ENCODE measurements around the gene OR10H4.
"Not testable (repeated sequence)": the region's sequence is repeated elsewhere in the genome, so short reads cannot be mapped to it uniquely, and the experiment has no call there.

Gene OR10H4

GRCh38 chr19:15944401-15944800 is 4.4 kb upstream of the OR10H4 start:
- DNase-seq (ENCODE audit: low spot score), result no peak

DNA sequence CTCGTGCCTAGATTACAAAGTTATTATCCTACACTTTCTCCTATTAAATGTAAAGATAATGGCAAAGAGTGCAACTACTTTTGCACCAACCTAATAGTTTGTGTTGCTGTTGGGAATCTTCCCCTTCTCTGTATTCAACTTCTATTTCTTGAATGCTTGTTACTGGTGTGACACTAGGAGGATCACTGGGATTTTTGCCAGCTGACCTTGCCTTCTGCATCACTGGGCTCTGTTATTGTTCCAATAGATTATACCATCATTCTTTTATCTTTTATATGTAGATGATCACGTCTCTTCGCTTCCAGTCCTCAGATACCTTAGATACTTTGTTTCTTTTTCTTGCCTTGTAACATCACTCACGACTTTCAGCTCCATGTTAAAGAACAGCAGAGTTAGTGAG is 3.5 kb upstream of the OR10H4 start:
- no peak for DNase-seq (ENCODE audit: low spot score)

DNA sequence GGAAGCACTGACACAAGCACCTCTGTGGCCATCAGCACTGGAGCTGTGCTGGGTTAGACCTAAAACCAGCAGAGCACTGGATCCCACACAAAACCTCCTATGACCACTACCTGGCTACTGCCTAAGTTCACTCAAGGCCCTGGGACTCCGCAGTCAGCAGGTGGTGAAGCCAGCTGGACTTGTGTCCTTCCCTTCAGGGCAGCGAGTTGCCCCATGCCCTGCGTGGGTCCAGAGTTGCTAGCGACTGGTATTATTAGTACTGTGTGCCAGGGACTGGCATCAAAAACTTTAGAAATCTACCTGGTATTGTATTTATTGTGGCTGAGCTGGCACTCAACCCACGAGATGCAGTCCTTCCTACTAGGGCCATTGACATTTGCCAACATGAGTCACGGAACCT is 6.0 kb downstream of the OR10H4 start:
- DNase-seq (ENCODE audit: low spot score), result no peak

- DNase-seq (ENCODE audit: low spot score), result no peak
Measured at GRCh38 chr19:15962319-15962718, 13.5 kb downstream of the OR10H4 start.

- DNase-seq (ENCODE audit: low spot score), result no peak
Measured at GRCh38 chr19:15964231-15964630, 15.4 kb downstream of the OR10H4 start.

GRCh38 chr19:15971224-15971780 is 22.5 kb downstream of the OR10H4 start:
- DNase-seq (ENCODE audit: low spot score), result no peak

DNA sequence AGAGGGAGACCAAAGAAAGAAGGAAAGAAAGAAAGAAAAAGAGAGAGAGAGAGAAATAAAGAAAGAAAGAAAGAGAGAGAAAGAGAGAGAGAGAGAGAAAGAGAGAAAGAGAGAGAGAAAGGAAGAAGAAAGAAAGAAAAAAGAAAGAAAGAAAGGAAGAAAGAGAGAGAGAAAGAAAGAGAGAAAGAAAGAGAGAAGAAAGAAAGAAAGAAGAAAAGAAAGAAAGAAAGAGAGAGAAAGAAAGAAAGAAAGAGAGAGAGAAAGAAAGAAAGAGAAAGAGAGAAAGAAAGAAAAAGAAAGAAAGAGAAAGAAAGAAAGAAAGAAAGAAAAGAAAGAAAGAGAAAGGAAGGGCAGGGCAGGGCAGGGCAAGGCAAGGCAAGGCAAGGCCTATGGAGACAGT is 23.2 kb downstream of the OR10H4 start:
- not testable (repeated sequence) for DNase-seq (ENCODE audit: low spot score)

DNA sequence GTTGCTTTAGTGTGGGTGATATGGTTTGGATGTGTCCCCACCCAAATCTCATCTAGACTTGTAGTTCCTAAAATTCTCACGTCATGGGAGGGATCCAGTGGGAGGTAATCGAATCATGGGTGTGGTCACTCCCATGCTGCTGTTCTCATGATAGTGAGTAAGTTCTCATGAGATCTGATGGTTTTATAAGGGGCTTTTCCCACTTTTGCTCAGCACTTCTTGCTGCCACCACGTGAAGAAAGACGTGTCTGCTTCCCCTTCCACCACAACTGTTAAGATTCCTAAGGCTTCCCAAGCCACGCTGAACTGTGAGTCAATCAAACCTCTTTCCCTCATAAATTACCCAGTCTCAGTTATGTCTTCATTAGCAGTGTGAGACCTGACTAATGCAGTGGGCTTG is 26.0 kb downstream of the OR10H4 start:
- no peak for DNase-seq (ENCODE audit: low spot score)

DNA sequence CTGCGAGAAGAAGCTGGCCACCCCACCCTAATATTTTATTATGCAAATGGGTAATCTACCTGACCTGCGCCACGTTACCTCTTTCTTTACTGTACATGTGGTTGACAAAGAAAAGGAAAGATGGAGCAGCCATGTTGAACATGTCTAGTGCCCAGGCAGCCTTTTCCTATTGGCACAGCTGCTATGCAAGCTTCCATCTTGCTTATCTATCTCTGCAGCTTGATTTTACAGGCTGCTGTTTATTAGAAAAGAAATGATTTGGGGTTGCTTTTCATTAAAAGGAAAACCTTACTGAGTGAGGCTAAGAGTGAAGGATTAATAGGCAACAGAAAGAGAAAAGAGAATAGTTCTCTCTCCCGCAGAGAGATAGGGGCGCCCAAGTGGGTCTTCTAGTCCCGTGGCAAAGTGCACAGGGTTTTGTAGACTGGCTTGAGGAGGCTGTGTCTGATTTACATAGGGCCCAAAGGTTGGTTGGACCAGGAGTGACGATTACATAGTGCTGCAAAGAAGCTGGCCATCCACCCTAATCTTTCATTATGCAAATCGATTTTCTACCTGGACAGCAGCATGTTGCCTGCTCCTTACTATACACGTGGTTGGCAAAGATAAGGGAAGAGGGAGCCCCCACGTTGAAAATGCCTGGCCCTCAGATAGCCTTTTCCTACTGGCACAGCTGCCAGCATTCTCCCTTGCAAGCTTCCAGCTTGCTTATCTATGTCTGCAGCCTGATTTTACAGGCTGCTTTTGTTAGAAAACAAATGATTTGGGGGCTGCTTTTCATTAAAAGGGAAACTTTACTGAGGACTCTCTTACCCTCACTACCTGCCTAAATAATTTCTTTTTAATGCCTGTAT is 28.3 kb downstream of the OR10H4 start:
- no peak for DNase-seq (ENCODE audit: low spot score)

GRCh38 chr19:15977690-15978089 is 28.9 kb downstream of the OR10H4 start:
- DNase-seq (ENCODE audit: low spot score), result no peak

- no peak for DNase-seq (ENCODE audit: low spot score)
Measured at GRCh38 chr19:15979293-15979692, 30.5 kb downstream of the OR10H4 start.

GRCh38 chr19:15985831-15986230 is 37.0 kb downstream of the OR10H4 start:
- DNase-seq (ENCODE audit: low spot score), result not testable (repeated sequence)

- no peak for DNase-seq (ENCODE audit: low spot score)
Measured at GRCh38 chr19:15986701-15987100, 37.9 kb downstream of the OR10H4 start.

- no peak for DNase-seq (ENCODE audit: low spot score)
Measured at GRCh38 chr19:15989889-15990288, 41.1 kb downstream of the OR10H4 start.

DNA sequence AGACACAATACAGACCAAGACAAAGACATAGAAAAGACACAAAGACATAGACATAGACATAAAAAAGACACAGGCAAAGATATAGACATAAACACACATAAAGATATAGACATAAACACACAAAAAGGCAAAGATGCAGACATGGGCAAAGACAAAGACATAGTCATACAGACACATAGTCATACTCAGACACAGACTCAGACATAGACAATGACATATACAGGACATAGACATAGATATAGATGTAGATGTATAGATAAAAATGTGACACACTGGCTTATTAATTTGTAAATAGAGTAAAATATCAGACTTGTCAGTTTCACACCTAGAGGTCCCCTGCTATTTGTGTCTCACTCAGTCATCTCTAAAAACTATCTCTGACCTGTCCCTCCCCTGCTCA is 42.8 kb downstream of the OR10H4 start:
- no peak for DNase-seq (ENCODE audit: low spot score)

- no peak for DNase-seq (ENCODE audit: low spot score)
Measured at GRCh38 chr19:15992014-15992413, 43.2 kb downstream of the OR10H4 start.

DNA sequence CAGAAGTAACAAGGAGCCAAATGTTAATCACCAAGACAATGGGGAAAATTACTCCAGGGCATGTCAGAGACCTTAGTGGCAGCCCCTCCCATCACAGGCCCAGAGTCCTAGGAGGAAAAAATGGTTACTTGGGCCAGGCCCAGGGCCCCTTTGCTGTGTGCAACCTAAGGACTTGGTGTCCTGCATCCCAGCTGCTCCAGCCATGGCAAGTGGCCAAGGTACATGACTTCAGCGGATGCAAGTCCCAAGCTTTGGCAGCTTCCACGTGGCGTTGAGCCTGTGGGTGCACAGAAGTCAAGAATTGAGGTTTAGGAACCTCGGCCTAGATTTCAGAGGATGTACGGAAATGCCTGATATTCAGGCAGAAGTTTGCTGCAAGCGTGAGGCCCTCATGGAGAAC is 46.7 kb downstream of the OR10H4 start:
- DNase-seq (ENCODE audit: low spot score), result no peak

DNA sequence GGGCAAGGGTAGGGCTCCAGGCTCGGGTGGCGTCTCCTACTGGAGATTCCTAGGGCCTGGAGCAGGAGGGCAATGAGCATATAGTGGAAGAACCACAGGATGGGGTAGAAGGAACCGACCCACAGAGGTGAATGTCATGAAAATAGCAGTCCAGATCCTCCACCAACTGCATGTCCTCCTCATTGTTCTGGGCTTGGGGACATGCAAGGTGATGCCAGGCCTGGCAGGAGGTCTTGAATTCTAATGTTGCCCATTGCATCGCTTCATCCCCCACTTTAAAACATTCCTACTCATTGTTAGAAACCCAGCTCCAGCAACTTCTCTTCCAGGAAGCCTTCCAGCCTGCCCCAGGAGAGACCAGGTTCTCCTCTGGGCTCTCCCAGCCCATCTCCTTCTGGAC is 49.4 kb downstream of the OR10H4 start:
- no peak for DNase-seq (ENCODE audit: low spot score)

Measured in HuH-7 (cell line).